Activated gamma-delta T cell (primary cell): ENCODE results near the gene ZNF48.

Source experiments
- DNase-seq: peaks from one replicate; lab custom pipeline; 2025; lab: John Stamatoyannopoulos, UW

ZNF48 gene

GRCh38 chr16:30358990-30359870, 36.0 kb upstream of the ZNF48 start:
- DNase-seq = no peak

- DNase-seq = no peak
Observed at GRCh38 chr16:30359871-30360170, 35.4 kb upstream of the ZNF48 start.

- no peak for DNase-seq
Observed at GRCh38 chr16:30361180-30361579, 34.0 kb upstream of the ZNF48 start.

- DNase-seq = no peak
Observed at GRCh38 chr16:30365200-30365599, 30.0 kb upstream of the ZNF48 start.

GRCh38 chr16:30366511-30366910, 28.7 kb upstream of the ZNF48 start:
- no peak for DNase-seq

GRCh38 chr16:30367349-30368009, 27.7 kb upstream of the ZNF48 start:
- no peak for DNase-seq

- no peak for DNase-seq
Observed at GRCh38 chr16:30368122-30368791, 27.0 kb upstream of the ZNF48 start.

GRCh38 chr16:30368792-30369090, 26.5 kb upstream of the ZNF48 start:
- DNase-seq = no peak

- DNase-seq = no peak
Observed at GRCh38 chr16:30369091-30369937, 25.9 kb upstream of the ZNF48 start.

GRCh38 chr16:30369938-30370455, 25.2 kb upstream of the ZNF48 start:
- DNase-seq = no peak

GRCh38 chr16:30370456-30371247, 24.6 kb upstream of the ZNF48 start, which contains the start of gene TBC1D10B:
Gene TBC1D10B (minus strand): TSS chr16:30370494. CDS start chr16:30370183, 311 bp downstream.
- peak; percentile 81 for DNase-seq

- no peak for DNase-seq
Observed at GRCh38 chr16:30371248-30371816, 23.9 kb upstream of the ZNF48 start.

- DNase-seq = no peak
Observed at GRCh38 chr16:30372038-30372712, 23.0 kb upstream of the ZNF48 start.

GRCh38 chr16:30372725-30373124, 22.5 kb upstream of the ZNF48 start:
- no peak for DNase-seq

- DNase-seq = no peak
Observed at GRCh38 chr16:30374538-30374937, 20.7 kb upstream of the ZNF48 start, which contains the start of gene MYL11. Gene MYL11 (plus strand): TSS chr16:30374802. CDS start chr16:30374858, 56 bp downstream.

- no peak for DNase-seq
Observed at GRCh38 chr16:30375864-30376263, 19.4 kb upstream of the ZNF48 start.

GRCh38 chr16:30376461-30376902, 18.7 kb upstream of the ZNF48 start:
- DNase-seq = no peak

GRCh38 chr16:30377050-30377811, 18.0 kb upstream of the ZNF48 start:
- DNase-seq = no peak

GRCh38 chr16:30377812-30378235, 17.4 kb upstream of the ZNF48 start:
- DNase-seq = peak; percentile 65
